GM19025 (cell line): Measurements from ENCODE around the gene ZBTB7C.

Experiments used
- ATAC-seq: cut with Tn5 transposase; IDR thresholded peaks from one replicate; pipeline ENCODE4 v1.9.1; 2021; ENCODE audit warnings: mild to moderate bottlenecking, low read depth, moderate library complexity; ENCODE audit not compliant: unreplicated experiment

Gene ZBTB7C

DNA sequence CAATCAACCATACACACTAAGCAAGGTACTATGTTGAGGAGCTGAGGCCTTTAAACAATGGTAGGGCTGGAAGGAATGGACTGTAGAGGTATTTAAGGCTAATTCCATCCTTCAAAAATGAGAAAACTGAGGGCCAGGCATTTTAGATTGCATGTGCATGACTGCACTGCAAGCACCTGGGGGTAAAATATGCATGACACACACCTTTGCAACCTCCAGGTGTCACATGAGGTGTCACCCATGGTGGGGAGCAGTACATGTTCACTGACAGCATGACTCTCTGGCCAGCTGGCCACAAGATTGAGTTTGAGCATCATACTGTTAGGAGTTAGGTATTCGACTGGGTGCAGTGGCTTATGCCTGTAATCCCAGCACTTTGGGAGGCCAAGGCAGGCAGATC lies 182.8 kb downstream of the ZBTB7C start:
- ATAC-seq, result no peak

DNA sequence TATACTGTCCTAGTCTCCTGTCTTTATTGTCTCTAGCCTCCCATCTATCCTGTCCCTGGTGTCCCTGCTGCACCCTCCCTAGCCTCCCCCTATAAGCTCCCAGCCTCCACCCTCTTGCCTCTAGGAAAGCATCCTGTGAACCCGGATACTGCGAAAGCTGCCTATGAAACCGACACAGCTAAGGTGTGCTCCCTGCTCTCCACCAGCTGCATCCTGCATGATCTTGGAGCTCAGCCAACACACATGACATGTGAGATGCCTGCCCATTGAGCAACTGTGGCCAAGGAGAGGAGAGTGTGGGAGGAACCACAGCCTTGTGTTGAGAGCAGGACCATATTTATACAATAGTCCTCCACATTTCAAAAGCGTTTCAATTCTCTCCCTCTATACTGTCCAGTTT lies 187.1 kb downstream of the ZBTB7C start:
- ATAC-seq, result no peak

DNA sequence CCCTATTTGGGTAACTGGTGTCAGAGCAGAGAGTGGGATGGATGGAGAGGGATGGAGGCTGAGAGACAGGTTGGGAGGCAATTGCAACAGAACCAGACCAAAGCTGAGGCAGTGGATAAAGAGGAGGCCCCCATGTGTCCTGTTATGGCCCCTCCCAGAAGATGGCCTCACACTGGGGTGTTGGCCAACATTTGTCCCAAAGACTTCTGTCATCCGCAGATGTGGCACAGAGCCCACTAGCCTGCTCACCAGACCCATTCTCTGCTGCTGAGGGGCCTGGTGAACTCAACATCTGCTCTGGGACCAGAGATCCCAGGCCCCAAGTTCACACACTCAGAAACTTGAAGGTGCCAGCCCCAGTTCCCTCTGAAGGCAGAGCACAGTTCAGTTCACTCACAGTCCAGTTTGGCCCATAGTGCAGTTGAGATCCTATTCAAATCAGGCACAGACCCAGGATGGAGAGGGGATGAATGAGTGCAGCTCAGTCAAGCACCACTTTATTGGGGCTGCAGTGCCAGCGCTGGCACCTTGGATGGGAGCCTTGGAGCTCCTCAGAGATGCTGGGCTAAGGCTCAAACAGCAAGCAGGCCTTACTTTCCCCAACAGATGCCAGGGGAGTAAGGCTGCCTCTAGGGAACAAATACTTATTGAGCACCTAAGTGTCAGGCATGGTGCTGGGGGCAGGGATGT lies 189.2 kb downstream of the ZBTB7C start:
- no peak for ATAC-seq

DNA sequence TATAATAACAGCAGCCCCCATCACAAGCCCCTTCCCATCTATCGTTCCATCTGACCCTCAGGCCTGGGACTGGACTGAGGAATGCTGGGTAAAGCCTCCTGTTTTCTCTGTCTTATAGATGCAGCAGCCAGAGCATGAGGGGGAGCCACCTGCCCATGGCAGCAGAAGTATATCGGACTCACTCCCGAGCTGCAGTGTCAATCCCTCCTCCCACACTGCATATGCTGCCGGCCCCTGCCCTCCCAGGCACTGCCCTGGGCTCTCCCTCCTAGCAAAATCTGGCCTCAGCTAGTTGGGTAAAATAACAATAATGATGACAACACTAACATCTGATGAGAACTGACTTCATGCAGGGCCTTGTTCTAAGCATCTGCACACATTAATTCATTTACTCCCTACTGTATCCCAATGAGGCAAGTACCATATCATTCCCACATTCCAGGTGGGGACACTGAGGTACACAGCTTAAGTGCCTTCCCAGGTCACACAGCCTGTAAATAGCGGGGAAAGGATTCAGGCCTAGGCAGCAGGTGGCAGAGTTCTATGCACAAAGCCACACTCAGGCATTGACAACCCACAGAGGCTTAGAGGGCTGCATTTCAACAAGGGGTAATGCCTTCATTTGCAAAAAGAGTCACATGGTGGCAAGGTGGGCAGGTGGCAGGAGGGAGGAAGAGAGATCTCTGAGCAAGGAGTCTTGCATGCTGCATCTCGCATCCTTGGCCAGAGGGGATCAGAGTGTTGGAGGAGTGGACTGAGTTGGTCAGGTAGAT lies 190.0 kb downstream of the ZBTB7C start:
- no peak for ATAC-seq

DNA sequence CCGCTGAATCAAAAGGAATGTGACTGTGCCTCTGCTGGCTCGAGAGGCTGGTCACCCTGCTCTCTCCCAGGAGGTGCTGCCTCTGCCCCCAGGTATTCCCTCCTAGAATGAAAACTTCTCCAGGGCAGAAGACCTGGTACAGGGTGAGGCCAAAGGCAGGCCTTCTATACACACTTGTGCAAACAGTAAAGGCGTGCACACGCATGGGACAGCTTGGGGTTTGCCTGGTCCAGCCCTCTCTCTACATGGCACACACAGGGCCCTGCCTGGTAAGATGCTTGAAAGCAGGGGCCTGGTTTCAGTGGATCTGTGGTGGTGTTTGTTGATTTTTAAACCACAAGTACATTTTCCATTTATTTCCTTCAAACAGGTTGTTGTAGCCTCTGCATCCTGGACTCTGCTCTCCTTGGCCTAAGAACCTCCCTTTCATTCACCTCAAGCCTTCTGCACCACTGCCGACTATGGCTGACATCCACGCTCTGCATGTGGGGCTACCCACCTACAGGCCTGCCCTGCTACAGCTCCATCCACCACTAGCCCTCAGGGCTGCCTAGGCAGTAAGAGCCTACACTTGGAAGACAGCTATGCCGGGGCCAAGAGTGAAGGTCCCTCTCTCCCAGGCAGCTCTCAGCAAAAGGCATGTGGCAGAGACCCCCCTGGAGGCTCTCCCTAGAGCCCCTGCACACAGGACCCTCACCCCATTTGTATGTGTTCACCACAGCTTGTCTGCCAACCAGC lies 190.7 kb downstream of the ZBTB7C start:
- ATAC-seq, result no peak

DNA sequence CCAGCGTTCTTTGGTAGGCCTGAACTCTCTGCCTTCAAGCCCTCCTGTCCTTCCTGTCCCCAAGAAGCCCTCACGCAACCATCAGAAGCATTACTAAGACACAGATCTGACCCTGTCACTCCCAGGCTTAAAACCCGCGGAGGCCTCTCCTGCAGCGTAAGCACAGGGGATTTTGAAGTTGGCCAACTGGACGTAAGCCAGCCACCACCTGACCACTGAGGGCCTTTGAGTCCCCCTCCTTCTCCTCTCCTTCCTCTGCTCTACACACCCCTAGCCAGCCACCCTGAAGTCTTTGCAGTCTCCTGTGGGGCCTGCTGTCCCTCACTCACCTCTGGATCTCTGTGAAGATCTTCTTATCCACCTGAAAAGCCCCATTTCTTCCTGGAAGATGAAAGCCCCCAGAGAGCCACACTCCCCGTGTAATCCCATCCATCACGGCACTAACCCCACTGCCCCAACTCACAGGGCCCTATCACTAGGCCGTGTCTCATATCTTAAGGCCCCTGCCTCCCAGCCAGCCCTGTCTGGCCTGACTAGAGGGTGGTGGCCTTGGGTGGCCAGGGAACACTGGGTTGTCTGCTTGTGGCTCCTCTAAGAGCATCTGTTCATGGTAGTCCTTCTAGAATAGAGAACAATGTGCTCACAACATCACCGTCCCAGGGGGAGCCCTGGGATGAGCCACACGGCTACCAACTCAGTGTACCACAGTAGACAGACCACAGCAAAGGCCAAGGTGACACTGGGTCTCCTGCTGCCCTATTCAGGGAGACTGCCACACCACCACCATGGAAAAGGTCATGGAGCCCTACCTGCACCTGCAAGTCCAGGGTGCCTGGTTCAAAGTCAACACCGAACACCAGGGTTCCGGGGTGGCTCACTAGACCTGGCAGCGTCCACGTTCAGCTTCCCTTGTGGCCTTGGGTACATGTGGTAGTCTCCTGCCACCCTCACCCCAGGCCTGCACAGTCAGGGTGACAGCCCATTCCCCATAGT lies 191.6 kb downstream of the ZBTB7C start:
- ATAC-seq, result no peak

DNA sequence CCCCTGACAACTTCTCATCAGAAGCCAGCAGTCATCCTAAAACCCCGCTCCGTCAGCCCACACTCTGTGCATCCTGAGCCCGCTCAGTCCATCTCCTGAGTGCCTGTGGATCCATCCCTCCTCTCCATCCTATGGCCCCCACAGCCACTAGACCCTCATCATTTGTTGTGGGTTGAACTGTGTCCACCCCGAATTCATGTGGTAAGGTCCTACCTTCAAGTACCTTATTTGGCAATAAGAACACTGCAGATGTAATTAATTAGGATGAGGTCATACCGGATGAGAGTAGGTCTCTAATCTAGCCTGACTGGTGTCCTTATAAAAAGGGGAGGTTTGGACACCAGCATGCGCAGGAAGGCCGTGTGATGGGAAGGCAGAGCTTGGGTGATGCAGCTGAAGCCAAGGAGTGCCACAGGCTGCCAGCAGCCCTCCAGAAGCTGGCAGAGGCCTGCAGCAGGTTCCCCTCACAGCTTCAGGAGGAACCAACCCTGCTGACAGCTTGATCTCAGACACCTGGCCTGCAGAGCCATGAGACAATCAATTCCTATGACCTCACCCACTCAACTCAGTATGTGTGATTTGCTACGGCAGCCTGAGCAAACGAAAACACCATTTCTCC lies 192.4 kb downstream of the ZBTB7C start:
- no peak for ATAC-seq

DNA sequence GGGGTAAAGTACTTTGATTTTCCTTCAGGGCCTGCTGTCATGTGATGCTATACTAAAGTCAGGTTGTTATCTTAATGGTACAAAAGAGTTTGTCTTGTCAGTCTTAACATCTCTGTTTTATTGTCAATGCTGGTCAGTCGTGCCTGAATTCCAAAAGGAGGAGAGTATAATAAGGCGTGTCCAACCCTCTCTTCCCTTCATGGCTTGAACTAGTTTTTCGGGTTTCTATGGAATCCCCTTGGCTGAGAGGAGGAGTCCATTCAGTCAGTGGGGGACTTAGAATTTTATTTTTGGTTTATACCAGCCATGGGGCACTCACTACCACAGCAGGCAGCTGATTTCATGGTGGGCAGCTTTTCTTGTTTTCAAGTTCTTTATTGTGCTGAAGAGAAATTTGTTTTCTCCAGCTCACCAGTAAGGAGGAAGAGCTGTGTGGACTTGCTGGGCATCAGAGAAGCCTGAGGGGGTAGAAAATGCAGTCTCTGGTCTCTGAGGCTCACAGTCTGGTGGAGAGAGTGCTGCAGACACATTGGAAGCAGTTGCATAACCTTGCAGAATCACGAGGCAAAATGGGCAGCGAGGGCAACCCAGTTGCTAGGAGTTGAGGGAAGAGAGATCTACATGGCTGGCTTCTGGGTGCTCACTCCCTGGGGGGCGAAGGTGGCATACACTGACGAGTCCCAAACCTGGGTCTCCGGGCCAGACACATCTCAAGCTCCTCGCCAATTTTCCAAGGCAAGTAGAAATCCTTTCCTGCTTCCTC lies 193.1 kb downstream of the ZBTB7C start:
- no peak for ATAC-seq

DNA sequence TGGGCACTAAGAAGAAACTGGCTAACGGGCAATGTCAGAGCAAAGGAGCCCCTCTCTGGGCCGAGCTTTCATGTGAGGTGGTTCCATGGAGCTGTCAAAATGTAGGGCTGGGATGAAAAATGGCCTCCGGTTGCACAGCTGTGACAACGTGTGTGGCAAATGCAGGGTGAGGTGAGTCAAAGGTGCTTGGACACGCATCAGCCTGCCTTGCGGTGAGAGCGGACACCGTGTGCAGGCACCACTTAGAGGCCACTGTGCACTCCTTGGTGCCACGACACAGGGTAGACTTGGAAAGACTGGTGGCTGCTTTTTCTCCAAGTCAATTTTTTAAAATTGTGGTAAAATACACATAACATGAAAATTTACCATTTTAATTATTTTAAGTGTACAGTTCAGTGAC lies 195.4 kb downstream of the ZBTB7C start:
- no peak for ATAC-seq

DNA sequence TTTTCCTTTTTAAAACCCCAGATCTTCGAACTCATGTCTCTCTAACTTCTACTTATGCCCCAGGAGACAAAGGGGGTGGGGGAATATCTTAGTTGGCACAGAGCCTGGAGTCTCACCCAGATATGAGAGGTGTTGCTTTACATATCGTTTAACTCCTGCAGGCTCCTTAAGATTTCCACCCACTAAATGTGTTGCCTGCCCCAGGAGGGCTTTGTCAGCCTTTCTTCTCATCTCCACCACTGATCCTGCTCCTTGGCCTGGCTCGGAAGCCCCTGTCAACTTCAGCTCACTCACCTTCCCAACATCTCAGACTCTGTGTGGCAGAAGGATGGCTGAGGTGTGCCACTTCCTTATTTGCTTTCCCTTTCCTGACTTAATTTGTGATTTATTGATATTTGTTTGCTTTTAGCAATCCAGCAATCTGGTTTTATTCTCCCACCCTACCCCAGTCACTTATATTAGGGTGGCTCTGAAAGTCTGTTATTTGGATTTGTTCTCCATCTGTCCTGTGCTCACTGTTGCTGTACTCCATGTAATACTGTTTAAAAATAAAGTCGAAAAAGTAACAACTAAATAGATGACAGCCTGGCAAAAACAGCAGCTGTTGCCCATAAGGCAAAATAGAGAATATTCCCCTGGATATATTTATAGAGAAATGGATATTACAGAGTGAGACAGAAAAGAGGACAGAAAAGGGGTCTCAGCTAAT lies 200.6 kb downstream of the ZBTB7C start:
- no peak for ATAC-seq

DNA sequence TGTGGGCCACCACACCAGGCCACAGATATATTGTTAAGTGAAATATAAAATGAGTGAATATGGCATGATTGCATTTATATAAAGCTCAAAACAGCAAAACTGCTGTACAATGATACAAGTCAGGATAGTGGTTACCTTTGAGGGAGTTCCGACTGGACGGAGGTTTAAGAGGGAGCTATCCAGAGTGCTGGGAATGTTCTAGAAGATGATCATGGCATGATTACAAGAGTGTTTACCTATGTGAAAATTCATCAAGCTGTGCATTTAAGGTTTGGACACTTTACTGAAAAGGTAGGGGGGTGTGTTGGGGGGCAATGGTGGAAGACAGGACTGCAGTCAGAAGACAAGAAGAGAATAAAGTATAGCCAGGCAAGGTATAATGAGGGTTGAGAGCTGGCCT lies 201.4 kb downstream of the ZBTB7C start:
- ATAC-seq, result no peak

DNA sequence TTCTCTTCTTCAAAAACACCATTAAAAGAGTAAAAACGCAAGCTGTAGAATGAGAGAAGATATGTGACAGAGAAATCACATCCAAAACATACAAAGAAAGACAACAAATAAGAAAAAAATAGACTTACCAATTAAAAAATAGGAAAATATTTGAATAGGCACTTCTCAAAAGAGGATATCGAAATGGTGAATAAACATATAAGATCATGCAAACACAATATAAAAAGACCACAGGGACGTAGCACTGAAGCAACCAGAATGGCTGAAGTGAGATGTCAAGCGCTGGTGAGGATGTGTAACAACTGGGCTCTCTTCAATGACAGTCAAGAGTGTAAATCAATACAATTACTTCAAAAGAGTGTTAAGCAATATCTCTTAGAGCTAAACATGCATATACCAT lies 202.3 kb downstream of the ZBTB7C start:
- ATAC-seq, result no peak

DNA sequence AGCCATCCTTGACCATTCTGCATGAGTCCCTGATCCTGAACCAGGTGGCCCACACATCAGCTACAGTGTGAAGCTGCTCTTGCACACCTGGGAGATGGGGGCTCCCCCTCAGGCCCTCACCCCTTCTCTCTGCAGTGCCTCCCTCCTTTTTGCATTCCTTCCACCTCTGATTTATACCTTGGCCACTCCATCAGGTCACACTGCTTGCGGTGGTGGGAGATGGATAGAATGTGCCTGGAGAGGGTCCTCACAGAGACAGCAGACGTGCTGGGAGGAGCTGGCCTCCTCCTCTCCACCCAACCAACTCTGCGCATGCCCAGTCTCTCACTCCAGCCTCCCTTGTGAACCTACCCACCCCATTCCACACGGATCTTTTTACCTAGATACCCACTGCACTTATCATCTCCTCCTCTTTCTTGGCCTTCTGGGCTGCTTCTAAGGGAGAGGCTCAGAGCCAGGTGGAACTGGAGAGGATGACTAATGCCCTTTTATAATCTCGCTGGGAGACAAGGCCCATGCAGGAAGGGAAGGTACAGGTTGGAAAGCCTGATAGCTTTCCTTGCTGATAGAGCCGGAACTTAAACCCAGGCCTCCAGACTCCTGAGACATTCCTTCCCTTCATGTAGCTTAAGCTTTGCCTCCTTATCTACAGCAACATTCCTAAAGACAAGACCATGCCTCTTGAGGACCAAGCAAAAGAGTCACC lies 205.1 kb downstream of the ZBTB7C start:
- ATAC-seq, result no peak

DNA sequence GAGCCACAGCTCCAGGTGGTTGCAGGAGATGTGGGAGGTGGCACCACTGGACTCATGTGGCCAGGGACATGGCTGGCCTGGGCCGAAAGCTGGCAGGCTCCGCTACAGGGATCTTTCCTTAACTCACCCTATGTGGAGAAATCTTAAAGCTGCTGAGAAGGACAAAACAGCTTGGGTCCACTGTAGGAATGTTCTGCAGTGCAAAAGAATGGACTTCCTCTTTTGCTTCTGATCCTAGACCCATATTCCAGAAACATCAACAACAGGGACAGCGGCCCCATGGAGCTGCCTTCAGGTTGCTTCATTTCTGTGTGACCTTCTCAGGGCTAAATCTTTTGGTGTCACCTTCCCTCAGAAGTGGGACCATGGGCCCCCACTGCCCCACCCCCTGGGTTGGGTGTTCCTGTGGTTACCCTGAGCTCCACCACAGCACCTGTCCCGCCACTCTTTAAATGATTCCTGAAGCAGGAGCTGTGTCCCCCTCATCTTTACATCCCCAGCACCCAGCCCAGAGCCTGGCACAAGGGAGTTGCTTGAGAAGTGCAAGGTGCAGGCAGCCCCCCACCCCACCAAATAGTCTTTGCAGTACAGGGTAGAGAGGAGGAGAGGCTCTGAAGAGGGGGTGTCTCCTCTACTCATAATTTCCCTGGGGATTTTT lies 205.8 kb downstream of the ZBTB7C start:
- no peak for ATAC-seq

DNA sequence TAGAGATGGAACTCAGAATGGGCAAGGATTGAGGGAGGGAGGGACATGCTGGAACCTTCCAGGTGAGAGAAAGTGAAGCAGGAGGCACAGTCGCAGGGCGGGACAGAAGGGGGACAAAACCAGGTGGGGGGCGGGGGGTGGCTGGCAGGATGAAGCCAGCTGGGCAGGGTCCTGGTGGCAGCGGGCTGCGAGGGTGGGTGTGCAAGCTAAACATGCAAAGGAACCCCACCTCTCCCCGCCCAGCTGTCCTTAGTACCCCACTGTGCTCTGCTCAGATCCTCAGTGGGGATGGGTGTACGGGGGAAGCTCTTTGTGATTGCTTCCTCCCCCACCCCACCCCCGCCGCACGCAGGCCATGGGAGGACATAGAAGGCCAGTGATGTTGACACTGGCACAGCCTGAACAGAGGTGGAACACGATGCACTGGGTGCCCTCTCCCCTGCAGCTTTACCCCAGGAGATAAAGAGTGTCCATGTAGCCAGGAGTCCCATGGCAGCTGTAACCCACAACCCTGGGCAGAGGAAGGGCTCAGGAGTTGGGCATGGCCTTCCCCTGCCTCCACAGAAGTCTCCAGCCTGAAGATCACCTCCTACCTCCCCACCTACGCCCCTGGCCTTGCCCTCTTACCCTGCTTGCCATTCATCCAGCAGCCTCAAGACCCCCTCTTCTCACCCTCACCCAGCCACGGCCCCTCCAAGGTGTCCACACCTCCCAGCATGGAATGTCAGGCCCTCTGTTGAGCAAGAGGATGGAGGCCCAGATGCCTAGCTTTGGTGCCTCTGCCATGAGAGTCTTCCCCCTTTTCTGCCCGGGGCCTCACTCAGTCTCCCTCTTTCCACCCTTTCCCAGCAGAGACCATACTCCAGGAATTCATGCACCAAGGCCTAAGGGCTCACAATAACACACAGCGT lies 206.6 kb downstream of the ZBTB7C start:
- ATAC-seq, result no peak

DNA sequence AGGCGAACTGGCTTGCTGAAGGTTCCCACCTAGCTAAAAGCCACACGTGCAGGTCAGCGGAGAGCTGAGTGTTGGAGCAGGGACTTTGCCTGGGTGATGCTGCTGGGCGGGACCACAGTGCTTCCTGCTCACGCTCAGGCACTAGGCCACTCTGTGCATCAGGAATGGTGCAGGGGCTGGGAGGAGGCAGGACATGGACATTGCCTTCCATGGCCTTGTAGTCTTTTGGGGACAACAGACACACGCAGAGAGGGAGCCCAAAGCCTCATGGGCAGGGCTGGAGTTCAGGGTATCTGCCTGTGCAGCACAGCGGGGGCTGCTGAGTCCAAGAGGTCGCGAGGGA lies 207.2 kb downstream of the ZBTB7C start:
- ATAC-seq, result no peak
